ENCODE data around the gene TTLL5.

DNA sequence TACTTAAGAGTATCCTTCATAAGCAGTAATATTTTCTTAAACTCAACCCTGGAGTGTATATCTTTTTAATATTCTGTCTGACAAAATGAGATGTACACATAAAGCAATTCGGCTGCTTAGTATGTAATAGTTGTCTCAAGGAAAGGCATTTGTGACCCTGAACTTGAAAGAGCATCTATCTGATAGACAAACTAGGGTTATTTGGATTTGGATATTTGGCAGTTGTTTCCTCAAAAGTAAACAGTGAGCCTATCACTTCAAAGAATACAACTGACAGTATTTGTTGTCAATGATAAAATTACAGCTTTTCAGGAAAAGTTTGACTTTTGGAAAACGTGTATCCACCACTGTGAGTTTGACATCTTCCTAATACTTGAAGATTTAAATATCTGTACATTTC lies 197.3 kb downstream of the TTLL5 start:
- no peak for TF ChIP-seq GATA2 (IDR thresholded peaks at IDR 0.05; ENCODE audit: low read depth, low read length)
- no peak for TF ChIP-seq GATA3 (IDR thresholded peaks at IDR 0.05; ENCODE audit: low read depth, low read length)
